Measurements from ENCODE around the gene OR4M1.

- TF ChIP-seq, protein P1, sequence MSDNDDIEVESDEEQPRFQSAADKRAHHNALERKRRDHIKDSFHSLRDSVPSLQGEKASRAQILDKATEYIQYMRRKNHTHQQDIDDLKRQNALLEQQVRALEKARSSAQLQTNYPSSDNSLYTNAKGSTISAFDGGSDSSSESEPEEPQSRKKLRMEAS (IDR thresholded peaks at IDR 0.05), result no peak
- TF ChIP-seq EP300 (IDR thresholded peaks at IDR 0.05; ENCODE audit: borderline replicate concordance) (no peak), FOXM1 (IDR thresholded peaks at IDR 0.05; ENCODE audit: borderline replicate concordance, low read depth) (no peak), TAF1 (IDR thresholded peaks at IDR 0.05; ENCODE audit: low read depth) (no peak), CEBPB (IDR thresholded peaks at IDR 0.05) (no peak), NFIC (IDR thresholded peaks at IDR 0.05) (no peak), CREB1 (IDR thresholded peaks at IDR 0.05; ENCODE audit: low read depth) (no peak), RAD21 (IDR thresholded peaks at IDR 0.05; ENCODE audit: low read depth) (no peak), TEAD4 (IDR thresholded peaks at IDR 0.05) (no peak), YY1 (IDR thresholded peaks at IDR 0.05; ENCODE audit: low read depth) (no peak)
- TF ChIP-seq, protein P2, sequence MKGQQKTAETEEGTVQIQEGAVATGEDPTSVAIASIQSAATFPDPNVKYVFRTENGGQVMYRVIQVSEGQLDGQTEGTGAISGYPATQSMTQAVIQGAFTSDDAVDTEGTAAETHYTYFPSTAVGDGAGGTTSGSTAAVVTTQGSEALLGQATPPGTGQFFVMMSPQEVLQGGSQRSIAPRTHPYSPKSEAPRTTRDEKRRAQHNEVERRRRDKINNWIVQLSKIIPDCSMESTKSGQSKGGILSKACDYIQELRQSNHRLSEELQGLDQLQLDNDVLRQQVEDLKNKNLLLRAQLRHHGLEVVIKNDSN (IDR thresholded peaks at IDR 0.05), result no peak
- TF ChIP-seq, protein P3, sequence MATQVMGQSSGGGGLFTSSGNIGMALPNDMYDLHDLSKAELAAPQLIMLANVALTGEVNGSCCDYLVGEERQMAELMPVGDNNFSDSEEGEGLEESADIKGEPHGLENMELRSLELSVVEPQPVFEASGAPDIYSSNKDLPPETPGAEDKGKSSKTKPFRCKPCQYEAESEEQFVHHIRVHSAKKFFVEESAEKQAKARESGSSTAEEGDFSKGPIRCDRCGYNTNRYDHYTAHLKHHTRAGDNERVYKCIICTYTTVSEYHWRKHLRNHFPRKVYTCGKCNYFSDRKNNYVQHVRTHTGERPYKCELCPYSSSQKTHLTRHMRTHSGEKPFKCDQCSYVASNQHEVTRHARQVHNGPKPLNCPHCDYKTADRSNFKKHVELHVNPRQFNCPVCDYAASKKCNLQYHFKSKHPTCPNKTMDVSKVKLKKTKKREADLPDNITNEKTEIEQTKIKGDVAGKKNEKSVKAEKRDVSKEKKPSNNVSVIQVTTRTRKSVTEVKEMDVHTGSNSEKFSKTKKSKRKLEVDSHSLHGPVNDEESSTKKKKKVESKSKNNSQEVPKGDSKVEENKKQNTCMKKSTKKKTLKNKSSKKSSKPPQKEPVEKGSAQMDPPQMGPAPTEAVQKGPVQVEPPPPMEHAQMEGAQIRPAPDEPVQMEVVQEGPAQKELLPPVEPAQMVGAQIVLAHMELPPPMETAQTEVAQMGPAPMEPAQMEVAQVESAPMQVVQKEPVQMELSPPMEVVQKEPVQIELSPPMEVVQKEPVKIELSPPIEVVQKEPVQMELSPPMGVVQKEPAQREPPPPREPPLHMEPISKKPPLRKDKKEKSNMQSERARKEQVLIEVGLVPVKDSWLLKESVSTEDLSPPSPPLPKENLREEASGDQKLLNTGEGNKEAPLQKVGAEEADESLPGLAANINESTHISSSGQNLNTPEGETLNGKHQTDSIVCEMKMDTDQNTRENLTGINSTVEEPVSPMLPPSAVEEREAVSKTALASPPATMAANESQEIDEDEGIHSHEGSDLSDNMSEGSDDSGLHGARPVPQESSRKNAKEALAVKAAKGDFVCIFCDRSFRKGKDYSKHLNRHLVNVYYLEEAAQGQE (IDR thresholded peaks at IDR 0.05; ENCODE audit: low read depth), result no peak
These were observed 19.1 kb upstream of the OR4M1 start for GRCh38 chr14:19754172-19754571.

All from Ishikawa (cell line).